HepG2 (cell line): Measurements from ENCODE around the gene CAMKMT.
"Not testable (repeated sequence)": the region's sequence is repeated elsewhere in the genome, so short reads cannot be mapped to it uniquely, and the experiment has no call there.

ENCODE experiments used
- EZH2 ChIP-seq: conservative IDR thresholded peaks from 2 replicates; pipeline ENCODE4 v1.6.1; 2012; ENCODE audit warnings: mild to moderate bottlenecking, low read depth, low read length, moderate library complexity
- GTF2F1 ChIP-seq: fragments of 150-350 bp; IDR thresholded peaks from 2 replicates; pipeline ENCODE4 v1.6.1; 2014; ENCODE audit warnings: low read length
- KDM1A ChIP-seq: IDR thresholded peaks from 2 replicates; pipeline ENCODE4 v1.6.1; 2016; ENCODE audit warnings: missing compliant biosample characterization
- KDM5B ChIP-seq: sonication (generic); formaldehyde crosslinking; IDR thresholded peaks from 2 replicates; pipeline ENCODE4 v1.4.0; 2020; ENCODE audit warnings: missing genetic modification reagents, mild to moderate bottlenecking, borderline replicate concordance
- POLR2A ChIP-seq, 2 experiments: IDR thresholded peaks; 2 replicates each; pipeline ENCODE4 v1.6.1; 2011; ENCODE audit warnings: low read depth in 2 of 2, low read length in 2 of 2, mild to moderate bottlenecking in 1 of 2, moderate library complexity in 1 of 2; ENCODE audit not compliant: insufficient read depth in 1 of 2
- SRF ChIP-seq: IDR thresholded peaks from 2 replicates; pipeline ENCODE4 v1.6.1; 2011; ENCODE audit warnings: mild to moderate bottlenecking, low read depth, low read length, moderate library complexity
- ZNF235 ChIP-seq: sonication (generic); formaldehyde crosslinking; IDR thresholded peaks from 2 replicates; pipeline ENCODE4 v1.8.1; 2023; ENCODE audit warnings: mild to moderate bottlenecking, missing genetic modification reagents, borderline replicate concordance
- ZNF24 ChIP-seq: fragments of 450-650 bp; IDR thresholded peaks from 2 replicates; pipeline ENCODE4 v1.6.1; 2017; ENCODE audit warnings: antibody characterized with exemption, mild to moderate bottlenecking
- ZNF264 ChIP-seq: sonication (generic); formaldehyde crosslinking; IDR thresholded peaks from 2 replicates; pipeline ENCODE4 v1.4.0; 2020; ENCODE audit warnings: missing genetic modification reagents
- TF ChIP-seq, protein P1 (sequence below): sonication (generic); formaldehyde crosslinking; IDR thresholded peaks from 2 replicates; pipeline ENCODE4 v1.5.0; 2020; ENCODE audit warnings: mild to moderate bottlenecking, missing genetic modification reagents, moderate library complexity
- TF ChIP-seq, protein P2 (sequence below), 2 experiments: sonication (generic) in 1 of 2; formaldehyde crosslinking in 1 of 2; IDR thresholded peaks; 2 replicates each; pipeline versions ENCODE4 v1.4.0 to v1.6.1; 2018 to 2020; ENCODE audit warnings: missing genetic modification reagents in 2 of 2, borderline replicate concordance in 1 of 2, low read depth in 1 of 2, mild to moderate bottlenecking in 1 of 2, missing biosample characterization in 1 of 2
- TF ChIP-seq, protein P3 (sequence below): sonication (generic); formaldehyde crosslinking; IDR thresholded peaks from 2 replicates; pipeline ENCODE4 v1.8.1; 2023; ENCODE audit warnings: missing genetic modification reagents, inconsistent platforms, borderline replicate concordance
- TF ChIP-seq, protein P4 (sequence below): sonication (generic); formaldehyde crosslinking; IDR thresholded peaks from 2 replicates; pipeline ENCODE4 v1.8.1; 2023; ENCODE audit warnings: mild to moderate bottlenecking, inconsistent platforms, moderate library complexity, missing genetic modification reagents, borderline replicate concordance

DNA sequence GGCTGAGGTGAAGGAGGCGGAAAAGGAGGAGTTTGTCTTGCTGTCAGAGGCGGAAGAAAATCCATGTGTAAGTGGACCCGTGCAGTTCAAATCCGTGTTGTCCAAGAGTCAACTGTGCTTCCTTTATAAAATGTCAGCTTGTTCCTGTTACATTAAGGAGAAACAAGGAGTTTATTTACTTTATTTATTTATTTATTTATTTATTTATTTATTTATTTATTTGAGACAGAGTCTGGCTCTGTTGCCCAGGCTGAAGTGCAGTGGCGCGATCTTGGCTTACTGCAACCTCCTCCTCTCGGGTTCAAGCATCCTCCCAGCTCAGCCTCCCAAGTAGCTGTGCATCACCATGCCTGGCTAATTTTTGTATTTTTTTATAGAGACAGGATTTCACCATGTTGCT lies 143.9 kb downstream of the CAMKMT start:
- not testable (repeated sequence) for TF ChIP-seq ZNF264 (CRISPR knock-in tag); ZNF235 (CRISPR knock-in tag); POLR2A (IDR thresholded peaks at IDR 0.05; ENCODE audit: insufficient read depth in 1 of 2, low read depth in 2 of 2, low read length in 2 of 2); SRF; KDM5B; EZH2; ZNF24; KDM1A (CRISPR knock-in tag); GTF2F1
- TF ChIP-seq, protein P1, sequence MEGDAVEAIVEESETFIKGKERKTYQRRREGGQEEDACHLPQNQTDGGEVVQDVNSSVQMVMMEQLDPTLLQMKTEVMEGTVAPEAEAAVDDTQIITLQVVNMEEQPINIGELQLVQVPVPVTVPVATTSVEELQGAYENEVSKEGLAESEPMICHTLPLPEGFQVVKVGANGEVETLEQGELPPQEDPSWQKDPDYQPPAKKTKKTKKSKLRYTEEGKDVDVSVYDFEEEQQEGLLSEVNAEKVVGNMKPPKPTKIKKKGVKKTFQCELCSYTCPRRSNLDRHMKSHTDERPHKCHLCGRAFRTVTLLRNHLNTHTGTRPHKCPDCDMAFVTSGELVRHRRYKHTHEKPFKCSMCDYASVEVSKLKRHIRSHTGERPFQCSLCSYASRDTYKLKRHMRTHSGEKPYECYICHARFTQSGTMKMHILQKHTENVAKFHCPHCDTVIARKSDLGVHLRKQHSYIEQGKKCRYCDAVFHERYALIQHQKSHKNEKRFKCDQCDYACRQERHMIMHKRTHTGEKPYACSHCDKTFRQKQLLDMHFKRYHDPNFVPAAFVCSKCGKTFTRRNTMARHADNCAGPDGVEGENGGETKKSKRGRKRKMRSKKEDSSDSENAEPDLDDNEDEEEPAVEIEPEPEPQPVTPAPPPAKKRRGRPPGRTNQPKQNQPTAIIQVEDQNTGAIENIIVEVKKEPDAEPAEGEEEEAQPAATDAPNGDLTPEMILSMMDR, result not testable (repeated sequence)
- TF ChIP-seq, protein P2, sequence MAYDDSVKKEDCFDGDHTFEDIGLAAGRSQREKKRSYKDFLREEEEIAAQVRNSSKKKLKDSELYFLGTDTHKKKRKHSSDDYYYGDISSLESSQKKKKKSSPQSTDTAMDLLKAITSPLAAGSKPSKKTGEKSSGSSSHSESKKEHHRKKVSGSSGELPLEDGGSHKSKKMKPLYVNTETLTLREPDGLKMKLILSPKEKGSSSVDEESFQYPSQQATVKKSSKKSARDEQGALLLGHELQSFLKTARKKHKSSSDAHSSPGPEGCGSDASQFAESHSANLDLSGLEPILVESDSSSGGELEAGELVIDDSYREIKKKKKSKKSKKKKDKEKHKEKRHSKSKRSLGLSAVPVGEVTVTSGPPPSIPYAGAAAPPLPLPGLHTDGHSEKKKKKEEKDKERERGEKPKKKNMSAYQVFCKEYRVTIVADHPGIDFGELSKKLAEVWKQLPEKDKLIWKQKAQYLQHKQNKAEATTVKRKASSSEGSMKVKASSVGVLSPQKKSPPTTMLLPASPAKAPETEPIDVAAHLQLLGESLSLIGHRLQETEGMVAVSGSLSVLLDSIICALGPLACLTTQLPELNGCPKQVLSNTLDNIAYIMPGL (CRISPR knock-in tag; IDR thresholded peaks at IDR 0.05; ENCODE audit: borderline replicate concordance in 1 of 2, low read depth in 1 of 2), result not testable (repeated sequence)
- TF ChIP-seq, protein P3, sequence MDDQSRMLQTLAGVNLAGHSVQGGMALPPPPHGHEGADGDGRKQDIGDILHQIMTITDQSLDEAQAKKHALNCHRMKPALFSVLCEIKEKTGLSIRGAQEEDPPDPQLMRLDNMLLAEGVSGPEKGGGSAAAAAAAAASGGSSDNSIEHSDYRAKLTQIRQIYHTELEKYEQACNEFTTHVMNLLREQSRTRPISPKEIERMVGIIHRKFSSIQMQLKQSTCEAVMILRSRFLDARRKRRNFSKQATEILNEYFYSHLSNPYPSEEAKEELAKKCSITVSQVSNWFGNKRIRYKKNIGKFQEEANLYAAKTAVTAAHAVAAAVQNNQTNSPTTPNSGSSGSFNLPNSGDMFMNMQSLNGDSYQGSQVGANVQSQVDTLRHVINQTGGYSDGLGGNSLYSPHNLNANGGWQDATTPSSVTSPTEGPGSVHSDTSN (CRISPR knock-in tag), result not testable (repeated sequence)
- TF ChIP-seq, protein P4, sequence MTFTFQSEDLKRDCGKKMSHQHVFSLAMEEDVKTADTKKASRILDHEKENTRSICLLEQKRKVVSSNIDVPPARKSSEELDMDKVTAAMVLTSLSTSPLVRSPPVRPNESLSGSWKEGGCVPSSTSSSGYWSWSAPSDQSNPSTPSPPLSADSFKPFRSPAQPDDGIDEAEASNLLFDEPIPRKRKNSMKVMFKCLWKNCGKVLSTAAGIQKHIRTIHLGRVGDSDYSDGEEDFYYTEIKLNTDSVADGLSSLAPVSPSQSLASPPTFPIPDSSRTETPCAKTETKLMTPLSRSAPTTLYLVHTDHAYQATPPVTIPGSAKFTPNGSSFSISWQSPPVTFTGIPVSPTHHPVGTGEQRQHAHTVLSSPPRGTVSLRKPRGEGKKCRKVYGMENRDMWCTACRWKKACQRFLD (CRISPR knock-in tag), result not testable (repeated sequence)
